COLO829 (cell line): ENCODE data around the gene CYP27B1.
A peak's percentile ranks its signal among the peaks of the same experiment; 100 is the strongest.

Experiments used
- DNase-seq: peaks from one replicate; pipeline ENCODE4 v3.0.0; 2012; ENCODE audit warnings: low spot score

Gene CYP27B1

DNA sequence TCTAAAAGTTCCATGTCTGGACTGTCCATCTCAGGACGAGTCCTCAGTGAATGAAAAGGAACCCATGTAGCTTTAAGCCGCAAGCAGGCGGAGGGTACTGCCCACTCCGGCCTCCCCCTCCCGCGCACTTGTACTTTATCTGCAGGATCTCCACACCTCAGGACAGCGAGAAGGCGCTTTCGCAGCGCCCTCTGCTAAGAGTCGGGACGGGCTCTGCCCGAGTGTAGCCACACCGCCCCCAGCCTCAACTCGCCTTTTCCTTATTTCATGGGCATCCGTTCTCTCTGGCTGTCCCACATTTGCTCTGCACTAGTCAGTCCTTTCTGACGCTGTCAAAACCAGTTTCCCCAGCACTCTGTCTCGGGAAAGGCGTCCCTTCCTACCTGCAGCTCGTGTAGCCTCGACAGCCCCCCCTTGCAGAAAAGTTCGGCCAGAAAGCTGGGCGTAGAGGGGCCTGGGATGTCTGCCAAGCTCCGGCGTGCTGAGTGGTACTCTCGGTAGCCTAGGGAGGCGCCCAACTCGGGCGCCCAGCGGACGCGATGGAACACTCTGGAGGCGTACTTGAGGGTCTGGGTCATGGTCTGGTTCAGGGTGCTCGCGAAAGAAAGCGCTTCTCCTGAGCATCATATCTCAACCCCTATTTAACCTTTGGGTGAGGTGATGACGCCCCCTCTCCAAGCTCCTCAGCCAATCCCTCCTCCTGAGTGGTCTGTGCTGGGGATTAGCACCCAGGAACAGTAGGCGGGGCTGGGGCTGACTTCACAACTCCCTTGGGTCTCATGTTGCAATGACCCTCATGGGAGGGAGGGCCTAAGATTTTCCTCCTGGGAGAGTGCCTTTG is at the start of gene CYP27B1:
Gene CYP27B1 (minus strand): TSS at position 615 of the 841 bp plus-strand sequence. CDS start 37 bp downstream, at position 578.
- no peak for DNase-seq

GRCh38 chr12:57816001-57816854 is 49.4 kb upstream of the CYP27B1 start:
- no peak for DNase-seq

DNA sequence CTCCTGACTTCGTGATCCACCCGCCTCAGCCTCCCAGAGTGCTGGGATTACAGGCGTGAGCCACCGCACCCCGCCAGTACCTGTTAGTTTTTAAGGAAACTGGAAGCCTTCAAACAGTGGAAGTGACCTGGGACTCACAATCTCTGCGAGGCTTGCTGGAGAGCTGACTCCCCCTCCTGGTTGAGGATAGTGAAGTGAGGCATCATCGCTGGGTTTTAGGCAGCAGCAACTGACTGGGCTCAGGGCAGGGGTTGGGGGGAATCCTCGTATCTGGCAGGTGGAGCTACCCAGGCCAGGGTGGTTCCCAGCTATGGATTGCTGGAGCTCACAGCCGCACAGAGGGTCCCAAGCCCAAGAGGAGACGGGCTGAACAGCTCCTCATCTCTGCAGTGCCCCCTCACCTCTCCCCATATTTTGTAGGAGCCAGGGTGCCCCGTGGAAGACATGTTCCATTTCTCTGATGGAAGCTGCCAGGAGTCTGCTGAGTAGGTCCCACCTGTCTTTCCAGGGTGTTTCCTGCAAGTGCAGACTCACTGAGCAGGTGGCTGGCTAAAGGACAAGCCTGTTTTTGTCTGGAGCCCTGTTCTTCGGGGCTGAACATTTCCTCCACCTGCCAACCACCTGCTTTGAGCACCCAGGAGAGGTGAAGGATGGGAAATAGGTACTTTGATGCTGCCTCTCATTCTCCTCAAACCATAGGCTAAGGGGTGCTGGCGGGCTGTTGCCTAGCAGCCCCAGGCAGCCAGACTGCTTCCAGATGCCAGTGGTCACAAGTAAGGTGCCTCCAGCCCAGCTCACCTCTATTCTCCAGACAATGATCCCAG is 48.5 kb upstream of the CYP27B1 start:
- DNase-seq = no peak

GRCh38 chr12:57813971-57814772 is 47.3 kb upstream of the CYP27B1 start:
- no peak for DNase-seq

GRCh38 chr12:57813111-57813970 is 46.5 kb upstream of the CYP27B1 start:
- no peak for DNase-seq

DNA sequence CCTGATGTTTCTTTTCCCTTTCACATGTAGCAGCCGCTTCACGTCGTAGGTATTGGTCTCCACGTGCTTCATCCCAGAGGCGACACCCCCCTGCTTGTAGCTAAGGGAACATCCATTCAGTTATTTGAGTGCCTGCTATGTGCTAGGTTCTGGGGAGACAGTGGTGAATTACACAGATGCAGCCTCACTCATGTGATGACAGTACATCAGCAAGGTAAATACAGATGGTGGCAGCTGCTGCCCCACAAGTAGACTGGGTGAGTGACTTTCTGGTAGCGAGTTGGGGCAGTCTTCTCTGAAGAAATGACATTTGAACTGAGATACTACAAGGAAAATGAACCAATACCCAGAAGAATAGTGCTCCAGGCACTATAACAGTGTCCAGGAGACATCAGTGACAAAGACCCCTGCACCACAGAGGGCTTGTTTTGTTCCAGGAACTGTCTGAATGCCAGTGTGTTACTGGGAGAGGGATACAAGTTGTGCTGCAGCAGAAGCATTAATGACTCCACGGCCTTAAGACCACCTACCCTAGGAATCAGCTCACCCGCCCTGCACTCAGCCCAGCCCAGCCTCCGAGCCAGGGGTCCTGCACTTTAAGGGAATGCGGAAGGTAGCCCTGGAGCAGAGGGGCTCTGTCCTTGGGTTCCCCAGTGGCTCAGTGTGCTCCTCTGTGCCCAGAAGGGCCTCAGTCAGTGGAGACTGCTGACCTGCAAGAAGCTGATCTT is 44.3 kb upstream of the CYP27B1 start:
- DNase-seq = no peak

- DNase-seq = no peak
Observed at GRCh38 chr12:57810450-57810849, 43.6 kb upstream of the CYP27B1 start.

DNA sequence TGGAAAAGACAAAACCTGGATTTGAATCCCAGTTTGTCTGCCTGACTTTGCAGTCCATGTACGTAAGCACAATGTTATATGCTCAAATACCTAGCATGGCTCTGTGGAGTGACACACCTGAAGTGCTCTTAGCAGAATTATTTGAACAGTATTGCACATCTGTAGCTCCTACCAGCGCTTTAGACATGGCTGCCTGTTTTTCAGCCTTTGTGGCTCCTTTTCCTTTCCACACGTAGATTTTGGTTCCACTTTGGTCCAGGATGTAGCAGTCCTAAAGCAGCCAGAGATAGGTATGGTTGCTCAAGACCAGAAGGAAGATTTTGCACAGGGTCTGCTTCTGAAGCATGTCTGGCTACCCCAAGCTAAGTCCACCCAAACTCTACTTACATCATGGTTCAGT is 42.5 kb upstream of the CYP27B1 start:
- DNase-seq = no peak

- no peak for DNase-seq
Observed at GRCh38 chr12:57808351-57808750, 41.5 kb upstream of the CYP27B1 start.

DNA sequence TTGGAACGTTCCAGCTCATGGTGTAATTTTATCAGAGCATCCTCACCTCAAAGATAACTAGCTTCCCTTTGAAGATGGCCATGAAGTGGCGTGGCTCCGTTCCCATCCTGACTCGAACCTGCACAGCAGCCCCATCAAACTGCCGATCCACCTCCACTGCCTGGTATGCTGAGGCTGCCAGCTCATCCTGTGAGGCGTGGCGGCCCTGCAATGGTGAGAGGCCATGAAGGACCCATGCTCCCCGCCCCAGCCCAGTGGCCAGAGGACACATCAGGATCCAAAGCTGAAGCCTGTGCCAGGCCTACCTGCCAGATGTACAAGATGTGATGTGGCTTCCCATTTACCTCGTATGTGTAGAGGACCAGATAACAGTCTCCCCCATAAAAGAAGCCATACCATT is 40.4 kb upstream of the CYP27B1 start:
- no peak for DNase-seq

- no peak for DNase-seq
Observed at GRCh38 chr12:57806677-57807076, 39.8 kb upstream of the CYP27B1 start.

GRCh38 chr12:57803319-57803893 is 36.5 kb upstream of the CYP27B1 start:
- peak; percentile 59 for DNase-seq

- DNase-seq = no peak
Observed at GRCh38 chr12:57802607-57803006, 35.7 kb upstream of the CYP27B1 start.

- DNase-seq = no peak
Observed at GRCh38 chr12:57800965-57801364, 34.1 kb upstream of the CYP27B1 start.

GRCh38 chr12:57797933-57798332 is 31.1 kb upstream of the CYP27B1 start:
- no peak for DNase-seq

GRCh38 chr12:57796996-57797395 is 30.1 kb upstream of the CYP27B1 start:
- DNase-seq = no peak

- DNase-seq = no peak
Observed at GRCh38 chr12:57795354-57795753, 28.5 kb upstream of the CYP27B1 start.

DNA sequence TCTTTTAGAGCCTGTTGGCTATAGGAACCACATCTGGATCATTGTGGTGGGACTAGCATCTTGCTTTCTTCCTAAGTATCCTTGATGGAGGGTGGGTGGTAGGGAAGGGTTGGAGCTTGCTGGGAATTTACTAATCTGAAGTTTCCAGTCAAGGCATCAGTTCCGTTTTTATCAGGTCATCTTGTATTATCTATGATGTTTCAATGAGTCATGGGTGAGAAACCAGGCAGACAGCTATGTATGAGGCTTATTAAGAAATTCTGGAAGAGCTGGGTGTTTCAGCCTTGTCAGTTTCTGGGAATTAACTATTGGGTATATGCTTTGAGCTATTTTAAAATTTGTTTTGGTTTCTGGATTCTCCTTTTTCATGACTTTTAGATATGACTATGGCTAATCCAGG is 27.0 kb upstream of the CYP27B1 start:
- DNase-seq = peak; percentile 39

DNA sequence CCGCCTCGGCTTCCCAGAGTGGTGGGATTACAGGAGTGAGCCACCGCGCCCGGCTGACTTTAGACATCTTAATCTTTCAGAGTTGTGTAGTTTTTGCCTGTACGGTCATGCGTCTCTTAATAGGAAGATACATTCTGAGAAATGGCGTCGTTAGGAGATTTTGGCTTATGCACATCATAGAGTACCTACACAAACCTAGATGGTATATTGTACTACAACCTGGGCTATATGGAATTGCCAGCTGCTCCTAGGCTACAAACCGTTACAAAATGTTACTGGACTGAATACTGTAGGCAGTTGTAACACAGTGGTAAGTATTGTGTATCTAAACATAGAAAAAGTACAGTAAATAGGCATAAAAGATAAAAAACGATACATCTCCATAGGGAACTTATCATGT is 17.0 kb upstream of the CYP27B1 start:
- DNase-seq = no peak
